HEK293 (cell line): ENCODE measurements around the gene PLPP7.

Experiments
- CTCF ChIA-PET: fragments of 350-600 bp; formaldehyde crosslinking; extraction: SDS; loops from one replicate; lab custom pipeline; 2021; ENCODE audit warnings: antibody characterized with exemption; lab: Yijun Ruan, JAX
- POLR2A ChIA-PET: fragments of 300-600 bp; formaldehyde crosslinking; extraction: SDS; loops from one replicate; lab custom pipeline; 2020; ENCODE audit warnings: antibody characterized with exemption, inconsistent platforms; lab: Yijun Ruan, JAX
- H3K27ac ChIP-seq: fragments of 200-500 bp; sonication (Bioruptor generic); 2 replicates; pipeline ENCODE4 v1.5.1; 2014; ENCODE audit warnings: low read depth, low read length, control low read depth, inconsistent platforms; ENCODE audit errors: extremely low read depth
- H3K36me3 ChIP-seq, 2 experiments: fragments of 200-500 bp in 1 of 2; sonication (Bioruptor generic) in 1 of 2; 1 replicate in 1 of 2; 2 replicates in 1 of 2; pipeline ENCODE4 v1.5.1; 2014 to 2017; ENCODE audit warnings: inconsistent platforms in 2 of 2, low read length in 2 of 2; ENCODE audit not compliant: control insufficient read depth in 2 of 2, insufficient read depth in 1 of 2
- H3K4me1 ChIP-seq: fragments of 200-500 bp; sonication (Bioruptor generic); 2 replicates; pipeline ENCODE4 v1.5.1; 2014; ENCODE audit warnings: mild to moderate bottlenecking, low read length, inconsistent platforms; ENCODE audit not compliant: control insufficient read depth, insufficient read depth
- H3K4me3 ChIP-seq: 2 replicates; pipeline ENCODE4 v1.5.1; 2011; ENCODE audit warnings: low read depth, mild to moderate bottlenecking, control low read depth, low read length, moderate library complexity
- H3K9me3 ChIP-seq: fragments of 200-500 bp; sonication (Bioruptor generic); 2 replicates; pipeline ENCODE4 v1.5.1; 2014; ENCODE audit warnings: low read depth, low read length, inconsistent platforms; ENCODE audit not compliant: control insufficient read depth, insufficient read depth
- GLIS2 ChIP-seq: fragments of 450-650 bp; formaldehyde crosslinking; IDR thresholded peaks from 2 replicates; pipeline ENCODE4 v1.5.1; 2016; ENCODE audit warnings: missing biosample characterization, missing genetic modification characterization
- KLF10 ChIP-seq: fragments of 450-650 bp; IDR thresholded peaks from 2 replicates; pipeline ENCODE4 v1.5.1; 2018; ENCODE audit warnings: missing biosample characterization, mild to moderate bottlenecking, missing genetic modification characterization
- ZBTB11 ChIP-seq: fragments of 450-650 bp; formaldehyde crosslinking; conservative IDR thresholded peaks from 2 replicates; pipeline ENCODE4 v1.5.1; 2016; ENCODE audit warnings: low read depth, missing biosample characterization, missing genetic modification characterization
- ZBTB20 ChIP-seq: fragments of 450-650 bp; formaldehyde crosslinking; IDR thresholded peaks from 2 replicates; pipeline ENCODE4 v1.5.1; 2016; ENCODE audit warnings: missing biosample characterization, missing genetic modification characterization
- ZBTB8A ChIP-seq: fragments of 450-650 bp; formaldehyde crosslinking; IDR thresholded peaks from 2 replicates; pipeline ENCODE4 v1.5.1; 2016; ENCODE audit warnings: missing biosample characterization, missing genetic modification characterization
- ZFP37 ChIP-seq: fragments of 450-650 bp; formaldehyde crosslinking; IDR thresholded peaks from 2 replicates; pipeline ENCODE4 v1.5.1; 2016; ENCODE audit warnings: missing biosample characterization, missing genetic modification characterization
- ZNF112 ChIP-seq: fragments of 450-650 bp; formaldehyde crosslinking; IDR thresholded peaks from 2 replicates; pipeline ENCODE4 v1.5.0; 2017; ENCODE audit warnings: missing biosample characterization, missing genetic modification characterization
- ZNF146 ChIP-seq: fragments of 450-650 bp; formaldehyde crosslinking; IDR thresholded peaks from 2 replicates; pipeline ENCODE4 v1.5.1; 2016; ENCODE audit warnings: missing biosample characterization, missing genetic modification characterization
- ZNF266 ChIP-seq: fragments of 450-650 bp; formaldehyde crosslinking; IDR thresholded peaks from 2 replicates; pipeline ENCODE4 v1.5.1; 2016; ENCODE audit warnings: missing biosample characterization, missing genetic modification characterization, low read depth
- ZNF280C ChIP-seq: fragments of 450-650 bp; formaldehyde crosslinking; IDR thresholded peaks from 2 replicates; pipeline ENCODE4 v1.5.1; 2016; ENCODE audit warnings: missing biosample characterization, missing genetic modification characterization
- ZNF341 ChIP-seq: fragments of 450-650 bp; formaldehyde crosslinking; IDR thresholded peaks from 2 replicates; pipeline ENCODE4; 2016; ENCODE audit warnings: low read depth, missing biosample characterization, missing genetic modification characterization
- ZNF488 ChIP-seq: fragments of 450-650 bp; formaldehyde crosslinking; IDR thresholded peaks from 2 replicates; pipeline ENCODE4 v1.5.1; 2016; ENCODE audit warnings: missing biosample characterization, missing genetic modification characterization
- ZNF548 ChIP-seq: fragments of 450-650 bp; formaldehyde crosslinking; IDR thresholded peaks from 2 replicates; pipeline ENCODE4 v1.5.1; 2016; ENCODE audit warnings: missing biosample characterization, missing genetic modification characterization
- ZNF561 ChIP-seq: fragments of 450-650 bp; IDR thresholded peaks from 2 replicates; pipeline ENCODE4 v1.5.1; 2018; ENCODE audit warnings: missing biosample characterization, missing genetic modification characterization, borderline replicate concordance
- ZNF610 ChIP-seq: fragments of 450-650 bp; formaldehyde crosslinking; IDR thresholded peaks from 2 replicates; pipeline ENCODE4 v1.5.1; 2016; ENCODE audit warnings: missing biosample characterization, missing genetic modification characterization, borderline replicate concordance
- ZNF747 ChIP-seq: fragments of 450-650 bp; formaldehyde crosslinking; IDR thresholded peaks from 2 replicates; pipeline ENCODE4 v1.5.1; 2016; ENCODE audit warnings: missing biosample characterization, missing genetic modification characterization
- ZNF776 ChIP-seq: fragments of 450-650 bp; formaldehyde crosslinking; IDR thresholded peaks from 2 replicates; pipeline ENCODE4 v1.5.0; 2017; ENCODE audit warnings: missing biosample characterization, missing genetic modification characterization, borderline replicate concordance
- ZNF785 ChIP-seq: fragments of 450-650 bp; formaldehyde crosslinking; IDR thresholded peaks from 2 replicates; pipeline ENCODE4 v1.5.1; 2016; ENCODE audit warnings: missing biosample characterization, missing genetic modification characterization
- ZSCAN23 ChIP-seq: fragments of 450-650 bp; formaldehyde crosslinking; IDR thresholded peaks from 2 replicates; pipeline ENCODE4 v1.5.1; 2016; ENCODE audit warnings: missing biosample characterization, missing genetic modification characterization
- TF ChIP-seq, protein P1 (sequence below): fragments of 450-650 bp; formaldehyde crosslinking; optimal IDR thresholded peaks from 2 replicates; pipeline ENCODE3; 2016; ENCODE audit warnings: missing biosample characterization, mild to moderate bottlenecking, missing genetic modification characterization
- TF ChIP-seq, protein P2 (sequence below): IDR thresholded peaks from 2 replicates; pipeline ENCODE4 v1.6.1; 2011; ENCODE audit warnings: mild to moderate bottlenecking, low read depth, low read length, borderline replicate concordance
- TF ChIP-seq, protein P3 (sequence below): fragments of 450-650 bp; formaldehyde crosslinking; IDR thresholded peaks from 2 replicates; pipeline ENCODE4 v1.5.1; 2017; ENCODE audit warnings: missing biosample characterization, missing genetic modification characterization

The PLPP7 gene

GRCh38 chr9:131277287-131277909 lies 12.1 kb upstream of the PLPP7 start:
- Histone ChIP-seq H3K36me3 (no peaks in the 10 kb centered on the region), H3K27ac (no peak overlapping the region), H3K4me3 (peak overlapping the region; percentile 34), H3K4me1 (no peaks in the 10 kb centered on the region), H3K9me3 (no peaks in the 10 kb centered on the region)
- CTCF ChIA-PET = interaction anchor here (0.7 kb wide), 1 partner anchor 31 kb away, joined by 3 read pairs; no protein-coding TSS in a partner anchor
- POLR2A ChIA-PET = no interaction called here
- TF ChIP-seq ZNF747 (no peak), ZFP37 (tag by site-specific recombination) (no peak), GLIS2 (tag by site-specific recombination) (no peak), ZBTB8A (peak; percentile 30; the same call in 1 of the 2 replicates), ZNF280C (tag by site-specific recombination) (no peak), ZNF488 (no peak), ZSCAN23 (tag by site-specific recombination) (no peak), ZBTB20 (tag by site-specific recombination) (peak; percentile 17; the same call in 1 of the 2 replicates), ZNF266 (no peak), ZNF561 (tag by site-specific recombination) (peak; percentile 69; the same call in 1 of the 2 replicates), ZNF112 (tag by site-specific recombination) (no peak), ZNF785 (tag by site-specific recombination) (no peak)
- TF ChIP-seq, protein P1, sequence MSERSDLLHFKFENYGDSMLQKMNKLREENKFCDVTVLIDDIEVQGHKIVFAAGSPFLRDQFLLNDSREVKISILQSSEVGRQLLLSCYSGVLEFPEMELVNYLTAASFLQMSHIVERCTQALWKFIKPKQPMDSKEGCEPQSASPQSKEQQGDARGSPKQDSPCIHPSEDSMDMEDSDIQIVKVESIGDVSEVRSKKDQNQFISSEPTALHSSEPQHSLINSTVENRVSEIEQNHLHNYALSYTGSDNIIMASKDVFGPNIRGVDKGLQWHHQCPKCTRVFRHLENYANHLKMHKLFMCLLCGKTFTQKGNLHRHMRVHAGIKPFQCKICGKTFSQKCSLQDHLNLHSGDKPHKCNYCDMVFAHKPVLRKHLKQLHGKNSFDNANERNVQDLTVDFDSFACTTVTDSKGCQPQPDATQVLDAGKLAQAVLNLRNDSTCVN (tag by site-specific recombination) = peak; percentile 28
- TF ChIP-seq, protein P2, sequence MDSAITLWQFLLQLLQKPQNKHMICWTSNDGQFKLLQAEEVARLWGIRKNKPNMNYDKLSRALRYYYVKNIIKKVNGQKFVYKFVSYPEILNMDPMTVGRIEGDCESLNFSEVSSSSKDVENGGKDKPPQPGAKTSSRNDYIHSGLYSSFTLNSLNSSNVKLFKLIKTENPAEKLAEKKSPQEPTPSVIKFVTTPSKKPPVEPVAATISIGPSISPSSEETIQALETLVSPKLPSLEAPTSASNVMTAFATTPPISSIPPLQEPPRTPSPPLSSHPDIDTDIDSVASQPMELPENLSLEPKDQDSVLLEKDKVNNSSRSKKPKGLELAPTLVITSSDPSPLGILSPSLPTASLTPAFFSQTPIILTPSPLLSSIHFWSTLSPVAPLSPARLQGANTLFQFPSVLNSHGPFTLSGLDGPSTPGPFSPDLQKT = no peak

GRCh38 chr9:131277910-131278701 lies 11.4 kb upstream of the PLPP7 start:
- no peaks in the 10 kb centered on the region for H3K9me3 ChIP-seq
- no peaks in the 10 kb centered on the region for H3K4me1 ChIP-seq
- CTCF ChIA-PET = interaction anchor here (0.6 to 2.1 kb wide), 3 partner anchors 31 to 400 kb away, joined by 3 to 12 read pairs (median 3); no protein-coding TSS in a partner anchor
- POLR2A ChIA-PET = interaction anchor here (0.6 kb wide), 2 partner anchors 34 to 1754 kb away, joined by 3 to 4 read pairs; no protein-coding TSS in a partner anchor
- H3K4me3 ChIP-seq = peak overlapping the region; percentile 34
- H3K36me3 ChIP-seq = no peaks in the 10 kb centered on the region
- H3K27ac ChIP-seq = no peak overlapping the region
- TF ChIP-seq, protein P3, sequence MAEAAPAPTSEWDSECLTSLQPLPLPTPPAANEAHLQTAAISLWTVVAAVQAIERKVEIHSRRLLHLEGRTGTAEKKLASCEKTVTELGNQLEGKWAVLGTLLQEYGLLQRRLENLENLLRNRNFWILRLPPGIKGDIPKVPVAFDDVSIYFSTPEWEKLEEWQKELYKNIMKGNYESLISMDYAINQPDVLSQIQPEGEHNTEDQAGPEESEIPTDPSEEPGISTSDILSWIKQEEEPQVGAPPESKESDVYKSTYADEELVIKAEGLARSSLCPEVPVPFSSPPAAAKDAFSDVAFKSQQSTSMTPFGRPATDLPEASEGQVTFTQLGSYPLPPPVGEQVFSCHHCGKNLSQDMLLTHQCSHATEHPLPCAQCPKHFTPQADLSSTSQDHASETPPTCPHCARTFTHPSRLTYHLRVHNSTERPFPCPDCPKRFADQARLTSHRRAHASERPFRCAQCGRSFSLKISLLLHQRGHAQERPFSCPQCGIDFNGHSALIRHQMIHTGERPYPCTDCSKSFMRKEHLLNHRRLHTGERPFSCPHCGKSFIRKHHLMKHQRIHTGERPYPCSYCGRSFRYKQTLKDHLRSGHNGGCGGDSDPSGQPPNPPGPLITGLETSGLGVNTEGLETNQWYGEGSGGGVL (tag by site-specific recombination) = peak; percentile 77
- TF ChIP-seq ZNF610 (tag by site-specific recombination) (no peak), ZNF146 (tag by site-specific recombination) (no peak), ZBTB11 (tag by site-specific recombination) (peak; percentile 38; the same call in 1 of the 2 replicates), ZNF548 (no peak), GLIS2 (tag by site-specific recombination) (peak; percentile 25; the same call in 1 of the 2 replicates), ZNF776 (tag by site-specific recombination) (no peak), ZNF341 (tag by site-specific recombination) (0 out of 2 replicates have a peak, but pooled peaks have one; percentile 15), KLF10 (tag by site-specific recombination) (no peak)
